ENCODE results near the gene EXOC6B. TPM values are rescaled to one million over a fixed set of nuclear protein-coding genes. Genes with fewer than 3 reads are reported as not detected.

Gene EXOC6B
- total and polyA plus RNA-seq, 9 of the 15 experiments (the other 6 are each of a cell fraction or from before 2014, with no cell fraction given): 0.28 to 4.2 (median 2.0) TPM

DNA sequence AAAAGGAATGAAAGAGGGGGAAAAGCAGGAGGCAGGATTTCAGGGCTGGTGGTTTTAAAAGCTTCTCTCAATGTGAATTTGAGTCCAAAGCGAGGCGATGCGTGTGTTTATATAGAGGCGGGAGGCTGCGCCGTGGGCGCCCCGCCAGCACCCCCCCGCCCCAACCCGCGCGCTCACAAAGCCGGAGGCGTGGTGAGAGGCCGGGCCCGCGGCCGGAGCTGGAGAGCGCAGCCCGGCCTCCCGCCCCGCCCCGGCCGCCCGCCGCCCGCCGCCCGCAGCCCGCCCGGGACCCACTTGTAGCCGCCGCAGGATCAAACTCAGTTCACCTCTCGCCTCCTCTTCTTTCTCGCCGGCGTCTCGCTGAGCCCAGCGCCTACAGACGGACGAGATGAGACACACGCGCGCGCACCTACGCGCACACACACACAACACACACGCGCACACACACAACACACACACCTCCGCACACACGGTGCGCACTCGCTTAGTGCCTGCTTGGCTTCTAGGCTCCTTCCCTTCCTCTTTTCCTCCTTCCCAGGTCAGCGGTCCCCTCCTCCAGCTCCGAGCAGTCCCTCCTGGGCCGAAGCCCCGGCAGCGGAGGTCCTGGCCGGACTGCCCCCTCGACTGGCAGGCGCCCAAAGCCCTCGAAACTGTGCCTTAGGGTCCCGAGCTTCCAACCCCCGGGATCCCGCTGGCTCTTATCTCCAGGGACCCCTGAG lies 676.8 kb downstream of the EXOC6B start:
- H3K4me2 ChIP-seq (ENCODE audit: insufficient read depth, low read length): no peak overlapping the region; the same call in 1 of the 2 replicates
- FAIRE-seq: no peak
- 0 out of 4 replicates have a peak overlapping the region, but pooled peaks of 1 of the 2 experiments have one; percentile 35 for H3K9ac ChIP-seq (ENCODE audit: insufficient read depth in 1 of 2, low read depth in 2 of 2, low read length in 2 of 2)
- in situ Hi-C loops (cut with MboI): no loop called here
- H3K36me3 ChIP-seq (ENCODE audit: control insufficient read depth, insufficient read depth, low read length): no peaks in the 10 kb centered on the region
- no TSS peak for BruUV-seq (replicated peaks)
- H3K9me3 ChIP-seq (replicated peaks; ENCODE audit: control insufficient read depth, insufficient read depth, low read depth, low read length): no peaks in the 10 kb centered on the region
- peaks cover 7% of the 10 kb centered on the region; the same call in 1 of the 2 replicates for H4K20me1 ChIP-seq (replicated peaks; ENCODE audit: control insufficient read depth, insufficient read depth, low read length)
- ChIA-PET POLR2A (no interaction called here), CTCF (ENCODE audit: low intra/inter-chr PET ratio) (interaction anchor here (0.6 kb wide), 1 partner anchor 1172 kb away, joined by 4 read pairs; no protein-coding TSS in a partner anchor)
- peak; percentile 65 for ATAC-seq
- no peak overlapping the region for H3K27ac ChIP-seq (ENCODE audit: extremely low read depth, low read depth, low read length)
- TF ChIP-seq, protein P1, sequence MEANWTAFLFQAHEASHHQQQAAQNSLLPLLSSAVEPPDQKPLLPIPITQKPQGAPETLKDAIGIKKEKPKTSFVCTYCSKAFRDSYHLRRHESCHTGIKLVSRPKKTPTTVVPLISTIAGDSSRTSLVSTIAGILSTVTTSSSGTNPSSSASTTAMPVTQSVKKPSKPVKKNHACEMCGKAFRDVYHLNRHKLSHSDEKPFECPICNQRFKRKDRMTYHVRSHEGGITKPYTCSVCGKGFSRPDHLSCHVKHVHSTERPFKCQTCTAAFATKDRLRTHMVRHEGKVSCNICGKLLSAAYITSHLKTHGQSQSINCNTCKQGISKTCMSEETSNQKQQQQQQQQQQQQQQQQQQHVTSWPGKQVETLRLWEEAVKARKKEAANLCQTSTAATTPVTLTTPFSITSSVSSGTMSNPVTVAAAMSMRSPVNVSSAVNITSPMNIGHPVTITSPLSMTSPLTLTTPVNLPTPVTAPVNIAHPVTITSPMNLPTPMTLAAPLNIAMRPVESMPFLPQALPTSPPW (CRISPR knock-in tag; IDR thresholded peaks at IDR 0.05): peak; percentile 60
- TF ChIP-seq FOXA3 (CRISPR knock-in tag; conservative IDR thresholded peaks at IDR 0.05 in 1 of 2, IDR thresholded peaks at IDR 0.05 in 1 of 2) (no peak), ZNF133 (CRISPR knock-in tag; IDR thresholded peaks at IDR 0.05) (no peak)
- H3K27me3 ChIP-seq (ENCODE audit: control insufficient read depth in 2 of 2, insufficient read depth in 2 of 2, low read length in 2 of 2): peaks cover 13 to 53% of the 10 kb centered on the region in 2 experiments; a peak in 4 of 5 replicates
- no peak overlapping the region for H2AFZ ChIP-seq (ENCODE audit: low read depth, low read length)
- no peaks in the 10 kb centered on the region for H3K9me1 ChIP-seq (ENCODE audit: control insufficient read depth, insufficient read depth, low read length)
- DNase-seq (ENCODE audit: extremely low read depth in 1 of 4, low spot score in 3 of 4): peak; percentile 48 to 65 (median 58)
- WGBS (ENCODE audit: insufficient coverage, low coverage, missing lambda C conversion rate): 6% methylated on average over 33 of the region's 65 CpGs
- no peak overlapping the region for H3K4me3 ChIP-seq
- intact Hi-C loops (cut with micrococcal nuclease): no loop called here
- H3K79me2 ChIP-seq (ENCODE audit: control insufficient read depth, insufficient read depth, low read length): no peaks in the 10 kb centered on the region
- peaks cover 0 to 25% of the 10 kb centered on the region in 2 experiments; a peak in 2 of 5 replicates for H3K4me1 ChIP-seq (replicated peaks in 1 of 2; ENCODE audit: control insufficient read depth in 2 of 2, insufficient read depth in 2 of 2, low read length in 2 of 2)

All from K562 (cell line).